Keratinocyte (primary cell): ENCODE data around the gene FBN1. TPM values are rescaled to one million over a fixed set of nuclear protein-coding genes. Genes with fewer than 3 reads are reported as not detected.

Experiments
- DNase-seq: peaks from one replicate; pipeline ENCODE4 v3.0.0-alpha.2; 2011; ENCODE audit warnings: low read depth, missing footprints, low spot score
- FAIRE-seq: peaks from 2 replicates; lab custom pipeline; 2011; peaks lifted over from hg19 to GRCh38; lab: Jason Lieb, UNC
- H2AFZ ChIP-seq: 2 replicates; pipeline ENCODE4 v1.6.0; 2012; ENCODE audit warnings: low read length, control low read depth, inconsistent platforms; ENCODE audit not compliant: control insufficient read depth
- H3K27ac ChIP-seq: 2 replicates; pipeline ENCODE4 v1.5.1; 2011; ENCODE audit warnings: low read length; ENCODE audit not compliant: control insufficient read depth, insufficient read depth
- H3K27me3 ChIP-seq: 3 replicates; pipeline ENCODE4 v1.6.0; 2011; ENCODE audit warnings: low read length; ENCODE audit not compliant: control insufficient read depth, insufficient read depth; ENCODE audit errors: extremely low read depth
- H3K36me3 ChIP-seq, 2 experiments: 2 replicates in 1 of 2; 3 replicates in 1 of 2; pipeline ENCODE4 v1.5.1; 2011; ENCODE audit warnings: low read length in 2 of 2, mild to moderate bottlenecking in 1 of 2; ENCODE audit not compliant: control insufficient read depth in 2 of 2, insufficient read depth in 2 of 2; ENCODE audit errors: extremely low read depth in 1 of 2
- H3K4me1 ChIP-seq: 3 replicates; pipeline ENCODE4 v1.5.1; 2011; ENCODE audit warnings: low read length; ENCODE audit not compliant: control insufficient read depth, insufficient read depth; ENCODE audit errors: extremely low read depth
- H3K4me2 ChIP-seq: 3 replicates; pipeline ENCODE4 v1.6.0; 2011; ENCODE audit warnings: low read depth, low read length; ENCODE audit not compliant: control insufficient read depth, insufficient read depth; ENCODE audit errors: extremely low read depth
- H3K4me3 ChIP-seq, 3 experiments: fragments of 200-600 bp in 1 of 3; sonication (generic) in 1 of 3; 2 replicates in 2 of 3; 3 replicates in 1 of 3; pipeline ENCODE4 v1.5.1; 2011 to 2016; ENCODE audit warnings: low read length in 3 of 3, mild to moderate bottlenecking in 3 of 3, control low read depth in 2 of 3, inconsistent platforms in 1 of 3, low read depth in 1 of 3, mixed read lengths in 1 of 3, mixed run types in 1 of 3, moderate library complexity in 1 of 3; ENCODE audit not compliant: control insufficient read depth in 2 of 3, insufficient read depth in 2 of 3; ENCODE audit errors: extremely low read depth in 1 of 3
- H3K79me2 ChIP-seq: 2 replicates; pipeline ENCODE4 v1.6.0; 2012; ENCODE audit warnings: low read length; ENCODE audit not compliant: control insufficient read depth, insufficient read depth
- H3K9ac ChIP-seq: 3 replicates; pipeline ENCODE4 v1.6.0; 2011; ENCODE audit warnings: low read length; ENCODE audit not compliant: control insufficient read depth, insufficient read depth; ENCODE audit errors: extremely low read depth
- H3K9me1 ChIP-seq: 3 replicates; pipeline ENCODE4 v1.6.0; 2011; ENCODE audit warnings: low read length; ENCODE audit not compliant: control insufficient read depth, insufficient read depth; ENCODE audit errors: extremely low read depth
- H3K9me3 ChIP-seq: 2 replicates; pipeline ENCODE4 v1.5.1; 2012; ENCODE audit warnings: low read depth, low read length; ENCODE audit not compliant: control insufficient read depth
- H4K20me1 ChIP-seq: 3 replicates; pipeline ENCODE4 v1.6.0; 2011; ENCODE audit warnings: low read length; ENCODE audit not compliant: control insufficient read depth, insufficient read depth; ENCODE audit errors: extremely low read depth
- EZH2 ChIP-seq: IDR thresholded peaks from one replicate; pipeline ENCODE4 v1.6.1; 2012; ENCODE audit warnings: inconsistent platforms, mild to moderate bottlenecking, low read length, moderate library complexity
- dilution Hi-C: fragments of 300-500 bp; cut with MboI; formaldehyde crosslinking; loops from one replicate; pipeline ENCODE4 v1.7.0; 2020; ENCODE audit warnings: low sequenced_read_pairs; ENCODE audit not compliant: extremely low pct_ligation_motif_present
- polyA plus RNA-seq, 5 experiments: library from polyadenylated mRNA; depleted of rRNA in 3 of 5; stranded (reverse) in 3 of 5; stranded (forward) in 1 of 5; unstranded in 1 of 5; fragments of >200 nt; gene quantifications; 1 replicate in 1 of 5; 2 replicates in 3 of 5; 3 replicates in 1 of 5; pipeline versions ENCODE4 v1.2.1 to v1.2.3, GENCODE V29; 2011 to 2012; ENCODE audit warnings: missing spikeins in 2 of 5, low read depth in 1 of 5, low replicate concordance in 1 of 5
- TF ChIP-seq, protein P1 (sequence below), 3 experiments: IDR thresholded peaks in 1 of 3; conservative IDR thresholded peaks in 1 of 3; optimal IDR thresholded peaks in 1 of 3; 2 replicates in 2 of 3; 3 replicates in 1 of 3; pipeline versions ENCODE3 to v1.5.1; 2011; ENCODE audit warnings: low read length in 3 of 3, mild to moderate bottlenecking in 3 of 3, moderate library complexity in 2 of 3, control low read depth in 1 of 3, inconsistent platforms in 1 of 3; ENCODE audit not compliant: insufficient read depth in 2 of 3; ENCODE audit errors: extremely low read depth in 1 of 3

The FBN1 gene
- polyA plus RNA-seq, 1 donor (not counting 4 experiments of a cell fraction or from before 2014, with no cell fraction given): 3.5 TPM

DNA sequence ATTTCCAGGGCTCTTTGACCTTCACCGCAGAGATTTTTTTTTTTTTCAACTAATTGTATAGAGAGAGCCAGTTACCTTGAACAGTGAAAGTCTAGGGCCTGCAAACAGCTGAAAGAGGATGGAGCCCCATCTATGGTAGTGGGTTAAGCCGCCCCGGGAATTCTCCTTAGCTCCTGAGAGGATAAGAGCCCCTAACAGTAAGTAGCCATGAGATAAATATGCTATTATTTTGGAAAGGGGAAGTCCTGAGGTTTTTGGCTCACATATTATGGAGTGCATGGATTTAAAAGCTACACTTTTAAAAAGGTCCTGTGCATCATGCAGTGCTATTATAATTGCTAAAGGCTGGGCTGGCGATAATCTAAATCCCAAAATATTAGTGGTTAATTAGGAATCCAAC, 115.0 kb downstream of the FBN1 start:
- H3K9me1 ChIP-seq: no peaks in the 10 kb centered on the region
- no peaks in the 10 kb centered on the region for H3K36me3 ChIP-seq
- H3K27me3 ChIP-seq: no peaks in the 10 kb centered on the region
- DNase-seq (no peak), FAIRE-seq (no peak)
- H3K27ac ChIP-seq: no peak overlapping the region
- no peak overlapping the region for H3K4me2 ChIP-seq
- TF ChIP-seq, protein P1, sequence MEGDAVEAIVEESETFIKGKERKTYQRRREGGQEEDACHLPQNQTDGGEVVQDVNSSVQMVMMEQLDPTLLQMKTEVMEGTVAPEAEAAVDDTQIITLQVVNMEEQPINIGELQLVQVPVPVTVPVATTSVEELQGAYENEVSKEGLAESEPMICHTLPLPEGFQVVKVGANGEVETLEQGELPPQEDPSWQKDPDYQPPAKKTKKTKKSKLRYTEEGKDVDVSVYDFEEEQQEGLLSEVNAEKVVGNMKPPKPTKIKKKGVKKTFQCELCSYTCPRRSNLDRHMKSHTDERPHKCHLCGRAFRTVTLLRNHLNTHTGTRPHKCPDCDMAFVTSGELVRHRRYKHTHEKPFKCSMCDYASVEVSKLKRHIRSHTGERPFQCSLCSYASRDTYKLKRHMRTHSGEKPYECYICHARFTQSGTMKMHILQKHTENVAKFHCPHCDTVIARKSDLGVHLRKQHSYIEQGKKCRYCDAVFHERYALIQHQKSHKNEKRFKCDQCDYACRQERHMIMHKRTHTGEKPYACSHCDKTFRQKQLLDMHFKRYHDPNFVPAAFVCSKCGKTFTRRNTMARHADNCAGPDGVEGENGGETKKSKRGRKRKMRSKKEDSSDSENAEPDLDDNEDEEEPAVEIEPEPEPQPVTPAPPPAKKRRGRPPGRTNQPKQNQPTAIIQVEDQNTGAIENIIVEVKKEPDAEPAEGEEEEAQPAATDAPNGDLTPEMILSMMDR (optimal IDR thresholded peaks at IDR 0.05 in 1 of 3, IDR thresholded peaks at IDR 0.05 in 1 of 3, conservative IDR thresholded peaks at IDR 0.05 in 1 of 3; ENCODE audit: extremely low read depth in 1 of 3, insufficient read depth in 2 of 3, low read length in 3 of 3): no peak
- TF ChIP-seq EZH2: no peak
- no peaks in the 10 kb centered on the region for H3K9me3 ChIP-seq
- no peaks in the 10 kb centered on the region for H3K4me1 ChIP-seq
- no peak overlapping the region for H2AFZ ChIP-seq
- H3K9ac ChIP-seq: no peak overlapping the region
- dilution Hi-C loops: no loop called here
- H3K79me2 ChIP-seq: no peaks in the 10 kb centered on the region
- no peaks in the 10 kb centered on the region for H4K20me1 ChIP-seq
- H3K4me3 ChIP-seq: no peak overlapping the region

GRCh38 chr15:48528921-48529320, 116.6 kb downstream of the FBN1 start:
- H3K9ac ChIP-seq: no peak overlapping the region
- TF ChIP-seq EZH2: no peak
- TF ChIP-seq, protein P1 (optimal IDR thresholded peaks at IDR 0.05 in 1 of 3, IDR thresholded peaks at IDR 0.05 in 1 of 3, conservative IDR thresholded peaks at IDR 0.05 in 1 of 3; ENCODE audit: extremely low read depth in 1 of 3, insufficient read depth in 2 of 3, low read length in 3 of 3): no peak

More at GRCh38 chr15:48528921-48529320, 116.6 kb downstream of the FBN1 start:
- Histone ChIP-seq H3K79me2 (no peaks in the 10 kb centered on the region), H3K36me3 (no peaks in the 10 kb centered on the region), H3K4me2 (no peak overlapping the region), H2AFZ (no peak overlapping the region), H3K27ac (no peak overlapping the region), H3K9me3 (no peaks in the 10 kb centered on the region), H3K4me1 (no peaks in the 10 kb centered on the region), H4K20me1 (no peaks in the 10 kb centered on the region), H3K4me3 (no peak overlapping the region), H3K27me3 (no peaks in the 10 kb centered on the region), H3K9me1 (no peaks in the 10 kb centered on the region)
- dilution Hi-C loops: no loop called here
- DNase-seq (no peak), FAIRE-seq (no peak)
